Stimulated activated CD4-positive, alpha-beta T cell treated with anti-CD3 and anti-CD28 coated beads, Interleukin-1b, Interleukin-23, amount 100 ng/mL, for 4 hours (primary cell): ENCODE data around the gene TLCD2.
"Not testable (repeated sequence)": the region's sequence is repeated elsewhere in the genome, so short reads cannot be mapped to it uniquely, and the experiment has no call there.

ENCODE experiments used
- DNase-seq, 2 donors: peaks; one replicate each; pipeline ENCODE4 v3.0.0-alpha.2; 2020; ENCODE audit warnings: low read depth in 2 of 2

The TLCD2 gene

DNA sequence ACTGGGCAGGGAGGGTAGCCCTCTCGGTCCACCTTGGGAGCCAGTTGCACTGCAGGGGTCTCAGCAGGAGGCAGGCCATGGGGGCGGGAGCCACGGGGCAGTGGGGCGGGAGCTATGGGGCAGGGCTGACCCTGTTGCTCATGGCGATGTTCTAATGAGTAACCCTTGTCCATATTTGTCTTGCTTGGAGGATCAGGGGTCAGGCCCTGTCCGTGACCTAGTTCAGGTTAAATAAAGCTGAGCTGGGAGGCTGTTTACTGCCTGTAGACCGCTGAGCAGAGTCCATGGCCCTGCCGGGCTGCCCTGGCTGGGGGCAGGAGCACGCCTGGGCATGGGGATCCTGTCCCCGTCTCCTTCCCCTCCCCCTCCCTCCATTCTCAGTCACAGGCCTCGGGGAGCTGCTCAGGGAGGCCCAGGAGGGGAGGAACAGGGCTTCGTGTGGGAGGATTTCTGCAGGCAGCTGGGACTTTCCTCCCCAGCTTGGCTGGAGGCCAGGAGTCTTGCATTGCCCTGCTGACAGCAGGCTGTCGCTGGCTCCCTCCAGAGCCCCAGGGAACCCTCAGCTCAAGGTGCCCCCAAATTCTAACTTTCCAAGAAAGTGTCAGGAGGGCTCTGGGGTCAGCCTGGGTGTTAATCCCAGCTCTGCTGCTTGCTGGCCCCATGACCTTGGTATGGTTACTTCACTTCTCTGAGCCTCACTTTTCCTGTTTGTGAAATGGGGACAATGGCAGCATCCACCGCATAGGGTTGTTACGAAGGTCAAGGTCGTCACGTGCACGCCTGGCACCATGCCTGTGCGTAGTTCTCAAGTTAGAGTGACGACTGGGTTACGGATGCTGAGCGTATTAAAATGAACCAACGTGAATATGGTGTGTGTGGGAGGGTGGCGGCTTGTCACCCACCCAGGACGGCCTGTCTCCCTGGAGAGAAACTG is 26.4 kb upstream of the TLCD2 start:
- peak in 1 of 2 donors; percentile 53 for DNase-seq

DNA sequence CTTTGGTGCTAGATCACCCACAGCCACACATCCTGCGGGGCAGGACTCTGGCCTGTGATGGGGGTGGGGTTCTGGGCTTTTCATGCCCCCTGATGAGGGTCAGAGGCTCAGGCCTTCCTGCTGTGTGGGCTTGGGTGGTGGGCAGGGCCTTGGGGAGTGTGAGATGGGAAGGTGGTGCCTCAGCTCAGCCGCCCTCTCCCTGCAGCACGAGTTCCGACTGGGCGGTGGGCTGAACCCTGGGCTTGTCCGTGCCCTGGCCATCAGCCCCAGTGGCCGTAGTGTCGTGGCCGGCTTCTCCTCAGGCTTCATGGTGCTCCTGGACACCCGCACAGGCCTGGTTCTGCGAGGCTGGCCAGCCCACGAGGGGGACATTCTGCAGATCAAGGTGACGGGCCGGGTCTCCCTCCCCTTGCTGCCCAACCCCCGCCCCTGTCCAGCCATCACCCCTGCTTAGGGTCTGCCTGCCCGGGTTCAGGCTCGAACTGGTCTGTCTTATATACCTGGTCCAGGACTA is 25.7 kb upstream of the TLCD2 start:
- DNase-seq = no peak

DNA sequence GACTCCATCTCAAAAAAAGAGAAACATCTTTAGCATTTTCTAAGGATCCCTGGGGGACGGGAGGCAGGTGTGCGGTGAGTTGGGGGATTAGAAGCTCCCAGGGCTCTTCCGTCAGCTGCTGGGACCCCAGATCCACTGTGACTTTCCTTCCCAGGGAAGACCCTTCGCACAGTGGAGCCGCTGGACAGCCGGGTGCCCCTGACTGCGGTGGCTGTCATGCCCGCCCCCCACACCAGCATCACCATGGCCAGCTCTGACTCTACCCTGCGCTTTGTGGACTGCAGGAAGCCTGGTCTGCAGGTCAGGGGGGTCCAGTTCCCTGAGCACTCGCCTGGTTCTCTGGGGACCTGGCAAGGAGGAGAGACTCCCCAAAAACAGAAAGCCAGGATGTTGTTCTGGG is 25.2 kb upstream of the TLCD2 start:
- DNase-seq = no peak

DNA sequence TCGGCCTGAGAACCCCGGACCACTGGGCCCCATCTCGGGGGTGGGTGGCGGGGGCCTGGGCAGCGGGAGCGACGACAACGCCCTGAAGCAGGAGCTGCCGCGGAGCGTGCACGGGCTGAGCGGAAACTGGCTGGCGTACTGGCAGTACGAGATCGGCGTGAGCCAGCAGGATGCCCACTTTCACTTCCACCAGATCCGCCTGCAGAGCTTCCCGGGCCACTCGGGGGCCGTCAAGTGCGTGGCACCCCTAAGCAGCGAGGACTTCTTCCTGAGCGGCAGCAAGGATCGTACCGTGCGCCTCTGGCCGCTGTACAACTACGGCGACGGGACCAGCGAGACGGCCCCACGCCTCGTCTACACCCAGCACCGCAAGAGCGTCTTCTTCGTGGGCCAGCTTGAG is 23.6 kb upstream of the TLCD2 start:
- DNase-seq = no peak

DNA sequence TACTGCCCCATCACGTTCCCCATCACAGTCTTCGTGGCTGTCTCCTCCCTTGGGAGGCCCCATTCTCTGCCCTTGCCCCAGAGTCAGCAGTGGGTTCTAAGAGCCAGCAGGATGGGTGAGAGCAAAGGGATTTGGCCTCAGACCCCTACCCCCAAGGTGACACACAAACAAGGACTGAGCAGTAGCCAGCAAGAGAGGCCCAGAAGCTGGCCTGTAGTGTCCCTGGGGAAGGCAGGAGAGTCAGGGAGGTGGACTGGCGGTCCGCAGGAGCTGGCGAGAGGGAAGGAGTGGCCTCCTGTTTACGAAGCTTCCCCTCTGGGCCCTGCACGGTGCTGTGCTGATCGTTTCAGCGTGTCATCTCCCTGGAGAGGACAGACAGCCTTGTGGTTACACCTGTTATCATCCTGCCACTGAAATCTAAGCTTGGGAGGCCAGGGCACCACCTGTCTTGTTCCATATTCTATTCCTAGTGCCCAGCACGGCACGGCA is 22.7 kb upstream of the TLCD2 start:
- no peak for DNase-seq

DNA sequence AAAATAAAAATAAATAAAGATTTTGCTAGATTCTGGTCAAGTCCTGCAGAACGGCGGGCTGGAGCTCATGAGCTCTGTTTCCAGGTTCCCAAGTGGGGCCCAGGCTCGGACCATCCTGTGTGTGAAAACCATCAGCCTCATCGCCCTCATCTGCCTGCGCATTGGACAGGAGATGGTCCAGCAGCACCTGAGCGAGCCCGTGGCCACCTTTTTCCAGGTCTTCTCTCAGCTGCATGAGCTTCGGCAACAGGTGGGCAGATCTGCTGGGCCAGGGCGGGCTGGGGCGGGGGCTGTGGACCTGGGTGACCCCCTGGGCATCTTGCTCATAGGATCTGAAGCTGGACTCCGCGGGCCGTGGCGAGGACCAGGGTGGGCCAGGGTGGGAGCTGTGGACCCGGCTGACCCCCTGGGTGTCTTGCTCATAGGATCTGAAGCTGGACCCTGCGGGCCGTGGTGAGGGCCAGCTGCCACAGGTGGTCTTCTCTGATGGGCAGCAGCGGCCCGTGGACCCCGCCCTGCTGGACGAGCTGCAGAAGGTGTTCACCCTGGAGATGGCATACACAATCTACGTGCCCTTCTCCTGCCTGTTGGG is 22.2 kb upstream of the TLCD2 start:
- no peak for DNase-seq

DNA sequence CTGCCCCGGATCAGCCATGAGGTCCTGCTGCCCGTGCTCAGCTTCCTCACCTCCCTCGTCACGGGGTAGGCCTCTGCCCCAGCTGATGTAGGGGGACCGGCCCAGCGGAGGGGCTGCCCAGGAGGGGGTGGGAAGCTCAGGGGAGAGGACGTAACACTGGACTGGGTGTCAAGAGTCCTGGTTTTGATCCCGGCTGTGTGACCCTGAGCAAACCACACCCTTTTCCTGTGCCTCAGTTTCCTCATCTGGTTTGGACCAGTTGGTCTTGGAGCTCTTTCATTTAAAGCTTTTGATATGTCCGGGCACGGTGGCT is 21.0 kb upstream of the TLCD2 start:
- DNase-seq = no peak

DNA sequence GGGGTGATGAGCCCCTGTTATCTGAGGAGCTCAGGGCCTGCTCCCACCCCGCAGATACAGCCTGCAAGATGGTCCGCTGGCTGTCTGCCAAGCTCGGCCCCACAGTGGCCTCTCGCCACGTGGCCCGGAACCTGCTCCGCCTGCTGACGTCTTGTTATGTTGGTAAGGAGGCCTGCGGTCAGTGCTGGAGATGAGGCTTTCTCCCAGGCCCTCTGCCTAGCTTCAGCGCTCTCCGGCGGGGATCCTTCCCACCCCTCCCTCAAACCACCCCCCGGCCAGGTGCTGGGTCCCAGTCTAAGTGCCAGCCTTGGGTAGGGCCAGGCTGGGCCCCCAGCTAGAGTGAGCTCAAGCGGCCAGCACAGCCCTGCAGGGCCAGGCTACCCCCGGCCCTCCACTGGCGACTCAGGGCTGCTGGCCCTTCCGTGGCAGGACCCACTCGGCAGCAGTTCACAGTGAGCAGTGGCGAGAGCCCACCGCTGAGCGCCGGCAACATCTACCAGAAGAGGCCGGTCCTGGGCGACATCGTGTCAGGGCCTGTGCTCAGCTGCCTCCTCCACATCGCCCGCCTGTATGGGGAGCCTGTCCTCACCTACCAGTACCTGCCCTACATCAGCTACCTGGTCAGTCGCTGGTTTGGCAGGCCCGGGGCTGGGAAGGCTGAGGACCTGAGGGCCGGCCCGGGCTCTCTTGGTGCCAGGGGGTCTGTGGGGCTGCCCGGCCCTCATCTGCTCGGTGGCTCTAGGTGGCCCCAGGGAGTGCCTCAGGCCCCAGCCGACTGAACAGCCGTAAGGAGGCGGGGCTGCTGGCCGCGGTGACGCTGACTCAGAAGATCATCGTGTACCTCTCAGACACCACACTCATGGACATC is 20.4 kb upstream of the TLCD2 start:
- DNase-seq = no peak

DNA sequence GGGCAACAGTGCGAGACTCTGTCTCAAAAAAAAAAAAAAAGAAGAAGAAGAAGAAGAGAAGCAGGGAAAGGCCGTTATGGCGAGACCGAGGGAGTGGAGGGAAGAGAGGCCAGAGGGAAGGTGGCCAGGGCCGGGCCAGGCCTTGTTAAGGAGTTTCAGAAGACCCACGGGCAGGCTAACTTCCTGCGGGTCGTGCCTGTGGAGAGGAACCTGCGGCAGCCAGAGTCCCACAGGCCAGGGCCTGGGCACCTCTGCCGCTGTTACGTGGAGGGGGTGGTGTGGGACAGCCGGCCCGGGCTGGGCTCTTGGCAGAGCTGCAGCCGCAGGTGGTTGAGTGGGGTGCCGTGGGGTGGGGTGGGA is 19.8 kb upstream of the TLCD2 start:
- DNase-seq = no peak

DNA sequence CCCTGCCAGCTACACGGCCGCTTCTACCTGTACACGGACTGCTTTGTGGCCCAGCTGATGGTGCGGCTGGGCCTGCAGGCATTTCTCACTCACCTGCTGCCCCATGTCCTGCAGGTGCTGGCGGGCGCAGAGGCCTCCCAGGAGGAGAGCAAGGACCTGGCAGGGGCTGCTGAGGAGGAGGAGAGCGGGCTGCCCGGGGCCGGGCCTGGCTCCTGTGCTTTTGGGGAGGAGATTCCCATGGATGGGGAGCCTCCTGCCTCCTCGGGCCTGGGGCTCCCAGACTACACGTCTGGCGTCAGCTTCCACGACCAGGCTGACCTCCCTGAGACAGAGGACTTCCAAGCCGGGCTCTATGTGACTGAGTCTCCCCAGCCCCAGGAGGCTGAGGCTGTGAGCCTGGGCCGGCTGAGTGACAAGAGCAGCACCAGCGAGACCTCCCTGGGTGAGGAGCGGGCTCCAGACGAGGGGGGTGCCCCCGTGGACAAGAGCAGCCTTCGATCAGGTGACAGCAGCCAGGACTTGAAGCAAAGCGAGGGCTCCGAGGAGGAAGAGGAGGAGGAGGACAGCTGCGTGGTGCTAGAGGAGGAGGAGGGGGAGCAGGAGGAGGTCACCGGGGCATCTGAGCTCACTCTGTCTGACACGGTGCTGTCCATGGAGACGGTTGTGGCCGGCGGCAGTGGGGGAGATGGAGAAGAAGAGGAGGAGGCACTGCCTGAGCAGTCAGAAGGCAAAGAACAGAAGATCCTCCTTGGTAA is 17.9 kb upstream of the TLCD2 start:
- DNase-seq = no peak

DNA sequence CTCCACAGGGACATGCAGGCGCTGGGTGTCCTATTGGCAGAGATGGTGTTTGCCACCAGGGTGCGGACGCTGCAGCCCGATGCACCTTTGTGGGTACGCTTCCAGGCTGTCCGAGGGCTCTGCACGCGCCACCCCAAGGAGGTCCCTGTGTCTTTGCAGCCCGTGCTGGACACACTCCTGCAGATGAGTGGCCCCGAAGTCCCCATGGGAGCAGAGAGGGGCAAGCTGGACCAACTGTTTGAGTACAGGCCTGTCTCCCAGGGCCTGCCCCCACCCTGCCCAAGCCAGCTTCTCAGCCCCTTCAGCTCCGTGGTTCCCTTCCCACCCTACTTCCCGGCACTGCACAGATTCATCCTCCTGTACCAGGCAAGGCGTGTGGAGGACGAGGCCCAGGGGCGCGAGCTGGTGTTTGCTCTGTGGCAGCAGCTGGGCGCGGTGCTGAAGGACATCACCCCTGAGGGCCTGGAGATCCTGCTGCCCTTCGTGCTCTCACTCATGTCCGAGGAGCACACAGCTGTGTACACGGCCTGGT is 17.1 kb upstream of the TLCD2 start:
- DNase-seq = no peak

DNA sequence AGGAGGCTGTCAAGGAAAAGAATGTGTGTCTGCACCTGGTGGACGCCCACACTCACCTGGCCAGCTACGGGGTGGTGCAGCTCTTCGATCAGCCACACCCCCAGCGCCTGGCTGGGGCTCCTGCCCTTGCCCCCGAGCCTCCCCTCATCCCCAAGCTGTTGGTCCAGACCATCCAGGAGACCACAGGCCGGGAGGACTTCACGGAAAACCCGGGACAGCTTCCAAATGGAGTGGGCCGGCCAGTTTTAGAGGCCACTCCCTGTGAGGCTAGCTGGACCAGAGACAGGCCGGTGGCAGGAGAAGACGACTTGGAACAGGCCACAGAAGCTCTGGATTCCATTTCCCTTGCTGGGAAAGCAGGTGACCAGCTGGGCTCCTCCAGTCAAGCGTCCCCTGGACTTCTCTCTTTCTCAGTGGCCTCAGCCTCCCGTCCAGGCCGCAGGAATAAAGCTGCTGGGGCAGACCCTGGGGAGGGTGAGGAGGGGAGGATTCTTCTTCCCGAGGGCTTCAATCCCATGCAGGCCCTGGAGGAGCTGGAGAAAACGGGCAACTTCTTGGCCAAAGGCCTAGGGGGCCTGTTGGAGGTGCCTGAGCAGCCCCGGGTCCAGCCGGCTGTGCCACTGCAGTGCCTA is 16.6 kb upstream of the TLCD2 start:
- no peak for DNase-seq

DNA sequence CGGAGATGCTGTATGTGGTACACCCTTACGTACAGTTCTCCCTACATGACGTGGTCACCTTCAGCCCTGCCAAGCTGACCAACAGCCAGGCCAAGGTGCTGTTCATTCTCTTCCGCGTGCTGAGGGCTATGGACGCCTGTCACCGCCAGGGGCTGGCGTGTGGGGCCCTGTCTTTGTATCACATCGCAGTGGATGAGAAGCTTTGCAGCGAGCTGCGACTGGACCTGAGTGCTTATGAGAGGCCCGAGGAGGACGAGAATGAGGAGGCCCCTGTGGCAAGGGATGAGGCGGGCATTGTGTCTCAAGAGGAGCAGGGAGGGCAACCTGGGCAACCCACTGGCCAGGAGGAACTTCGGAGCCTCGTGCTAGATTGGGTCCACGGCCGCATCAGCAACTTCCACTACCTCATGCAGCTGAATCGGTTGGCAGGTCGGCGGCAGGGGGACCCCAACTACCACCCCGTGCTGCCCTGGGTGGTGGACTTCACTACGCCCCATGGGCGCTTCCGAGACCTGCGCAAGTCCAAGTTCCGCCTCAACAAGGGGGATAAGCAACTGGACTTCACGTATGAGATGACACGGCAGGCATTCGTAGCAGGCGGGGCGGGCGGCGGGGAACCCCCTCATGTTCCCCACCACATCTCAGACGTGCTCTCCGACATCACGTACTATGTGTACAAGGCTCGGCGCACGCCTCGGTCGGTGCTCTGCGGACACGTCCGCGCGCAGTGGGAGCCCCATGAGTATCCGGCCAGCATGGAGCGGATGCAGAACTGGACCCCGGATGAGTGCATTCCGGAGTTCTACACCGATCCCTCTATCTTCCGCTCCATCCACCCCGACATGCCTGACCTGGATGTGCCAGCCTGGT is 15.7 kb upstream of the TLCD2 start:
- no peak for DNase-seq

DNA sequence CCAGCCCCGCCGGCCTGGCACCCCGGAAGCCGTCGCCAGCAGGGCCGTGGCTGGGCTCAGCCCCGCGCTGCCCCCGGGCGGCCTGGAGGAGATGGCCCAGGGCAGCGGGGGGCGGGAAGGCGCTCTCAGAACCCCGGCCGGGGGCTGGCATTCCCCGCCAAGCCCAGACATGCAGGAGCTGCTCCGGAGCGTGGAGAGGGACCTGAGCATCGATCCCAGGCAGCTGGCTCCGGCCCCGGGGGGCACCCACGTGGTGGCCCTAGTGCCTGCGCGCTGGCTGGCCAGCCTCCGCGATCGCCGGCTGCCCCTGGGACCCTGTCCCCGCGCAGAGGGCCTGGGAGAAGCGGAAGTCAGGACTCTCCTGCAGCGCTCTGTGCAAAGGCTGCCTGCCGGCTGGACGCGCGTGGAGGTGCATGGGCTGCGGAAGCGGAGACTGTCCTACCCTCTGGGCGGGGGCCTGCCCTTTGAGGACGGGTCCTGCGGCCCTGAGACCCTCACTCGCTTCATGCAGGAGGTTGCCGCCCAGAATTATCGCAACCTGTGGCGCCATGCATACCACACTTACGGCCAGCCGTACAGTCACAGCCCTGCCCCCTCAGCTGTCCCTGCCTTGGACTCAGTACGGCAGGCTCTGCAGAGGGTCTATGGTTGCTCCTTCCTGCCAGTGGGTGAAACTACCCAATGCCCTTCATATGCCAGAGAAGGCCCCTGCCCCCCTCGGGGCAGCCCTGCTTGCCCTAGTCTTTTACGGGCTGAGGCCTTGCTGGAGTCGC is 14.9 kb upstream of the TLCD2 start:
- no peak for DNase-seq

DNA sequence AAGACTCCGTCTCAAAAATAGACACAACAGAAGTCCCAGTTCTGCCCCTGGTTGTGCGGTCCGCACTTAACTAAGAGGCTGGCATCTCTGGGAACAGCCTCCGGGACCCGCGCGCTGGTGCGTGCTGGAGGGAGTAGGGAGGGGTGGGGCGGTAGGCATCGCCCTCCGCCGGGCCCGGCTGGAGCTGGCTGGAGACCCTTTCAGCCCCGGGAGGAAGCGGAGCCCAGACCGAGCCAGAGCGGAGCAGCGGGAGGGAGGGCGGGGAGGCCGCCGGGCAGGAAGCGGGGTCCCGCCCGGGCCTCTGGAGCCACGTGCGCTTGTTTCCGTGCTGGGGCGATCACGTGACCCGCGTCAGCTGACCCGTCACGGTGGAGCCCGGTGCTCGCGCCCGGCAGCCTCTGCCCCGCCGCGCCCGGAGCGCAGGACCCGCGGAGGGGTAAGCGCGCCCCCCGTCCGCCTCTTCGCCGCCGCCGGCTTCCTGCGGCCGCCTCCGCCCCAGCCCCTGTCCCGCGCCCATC is 14.2 kb upstream of the TLCD2 start, which contains the start of gene WDR81:
Gene WDR81, plus strand, starts transcription at position 354 of the 518 bp plus-strand sequence. CDS start 256 bp downstream, outside the sequence.
- DNase-seq = peak; percentile 76 to 82

DNA sequence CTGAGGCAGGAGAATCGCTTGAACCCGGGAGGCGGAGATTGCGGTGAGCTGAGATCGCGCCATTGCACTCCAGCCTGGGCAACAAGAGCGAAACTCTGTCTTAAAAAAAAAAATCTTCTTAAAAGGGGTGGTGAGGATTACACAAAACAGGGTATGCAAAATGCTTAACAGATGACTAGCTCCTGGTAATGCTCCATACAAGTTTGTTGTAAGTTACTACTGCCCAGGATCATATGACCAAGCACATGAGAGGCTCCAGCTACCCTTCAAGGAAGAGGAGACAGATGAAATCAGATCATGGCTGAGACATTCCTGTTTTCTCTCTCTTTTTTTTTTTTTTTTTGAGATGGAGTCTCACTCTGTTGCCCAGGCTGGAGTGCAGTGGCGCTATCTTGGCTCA is 11.8 kb upstream of the TLCD2 start:
- DNase-seq = not testable (repeated sequence)

DNA sequence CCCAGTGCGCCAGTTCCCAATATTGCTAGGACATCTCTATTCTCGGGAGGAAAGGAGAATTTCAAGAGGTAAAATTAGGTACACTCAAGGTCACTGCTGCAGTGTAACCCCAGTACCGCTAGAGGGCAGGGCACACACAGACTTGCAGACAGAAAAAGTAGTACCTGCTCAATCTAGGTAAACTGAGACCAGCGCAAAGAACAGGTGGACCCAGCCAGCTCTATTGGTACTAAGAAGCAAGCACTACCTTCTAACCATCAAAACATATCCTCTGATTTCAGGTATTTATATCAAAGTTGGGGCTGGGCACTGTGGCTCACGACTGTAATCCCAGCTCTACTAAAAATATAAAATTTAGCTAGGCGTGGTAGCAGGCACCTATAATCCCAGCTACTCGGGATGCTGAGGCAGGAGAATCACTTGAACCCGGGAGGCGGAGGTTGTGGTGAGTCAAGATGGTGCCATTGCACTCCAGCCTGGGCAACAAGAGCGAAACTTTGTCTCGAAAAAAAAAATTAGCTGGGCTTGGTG is 10.7 kb upstream of the TLCD2 start:
- peak; percentile 54 to 63 for DNase-seq
